GM11168 (cell line): ENCODE data around the gene CACNA1E.

Experiments used
- in situ Hi-C: fragments of 300-500 bp; cut with MboI; formaldehyde crosslinking; loops from one replicate; pipeline ENCODE4 v1.12.0; 2022; ENCODE audit warnings: low sequenced_read_pairs; ENCODE audit not compliant: unreplicated experiment

Gene CACNA1E

GRCh38 chr1:181742426-181742825 lies 259.1 kb downstream of the CACNA1E start:
- in situ Hi-C loops: no loop called here

DNA sequence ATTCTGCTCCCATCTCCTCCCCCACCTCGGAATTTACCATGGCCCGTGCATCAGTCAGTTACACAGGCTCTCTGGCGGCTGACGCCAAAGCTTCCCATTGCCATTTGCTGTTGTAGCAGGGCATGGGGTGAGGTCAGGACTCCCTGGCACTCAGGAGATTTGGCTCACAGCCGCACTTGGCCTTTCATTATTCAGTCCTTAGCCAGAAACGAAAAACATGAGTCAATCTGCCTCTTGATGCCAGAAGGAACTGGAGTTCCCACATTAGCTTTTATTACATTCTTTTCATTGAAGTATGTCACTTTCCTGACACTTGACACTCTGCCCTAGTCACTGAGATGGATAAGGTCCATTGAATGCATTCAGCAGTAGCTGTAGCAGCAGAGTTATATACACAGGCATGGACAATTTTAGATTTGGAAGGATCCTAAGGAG lies 260.6 kb downstream of the CACNA1E start:
- in situ Hi-C loops: no loop called here

- in situ Hi-C loops: no loop called here
Observed at GRCh38 chr1:181746224-181746623, 262.9 kb downstream of the CACNA1E start.

DNA sequence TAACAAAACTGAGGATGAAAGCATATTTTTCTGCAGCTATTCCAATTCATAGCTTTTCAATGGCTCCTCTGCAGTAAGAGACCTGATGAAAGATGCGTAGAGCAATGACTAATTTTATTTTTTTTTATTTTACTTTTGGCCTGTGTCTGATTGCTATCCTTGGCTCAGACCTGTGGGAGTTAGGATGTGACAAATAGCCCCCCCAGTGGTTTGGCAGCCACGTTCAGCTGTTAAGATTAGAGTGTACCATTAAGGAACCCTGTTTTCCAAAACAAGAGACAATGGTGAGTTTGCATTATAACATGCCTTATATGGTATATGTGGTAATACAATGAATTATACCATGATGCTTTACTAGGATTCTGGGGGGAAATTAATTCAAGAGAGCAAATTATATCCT lies 264.7 kb downstream of the CACNA1E start:
- in situ Hi-C loops: no loop called here

DNA sequence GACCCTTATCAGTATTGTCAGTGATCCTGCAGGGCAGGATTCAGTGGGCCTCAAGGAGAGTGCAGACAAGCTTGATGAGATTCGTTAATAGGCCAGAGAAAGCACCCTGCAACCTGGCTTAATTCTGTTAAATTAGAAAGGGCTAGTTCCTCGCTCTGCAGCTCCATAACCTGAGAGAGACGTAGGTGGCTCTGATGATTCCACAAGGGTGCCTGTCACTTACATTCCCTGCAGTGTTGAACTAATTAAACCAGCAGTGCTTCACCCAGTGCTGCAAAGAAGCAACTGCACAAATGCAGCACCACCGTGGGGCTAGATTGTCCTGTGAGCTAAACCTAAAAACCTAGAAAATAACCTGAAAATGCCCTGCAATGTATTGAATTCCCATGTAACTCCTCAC lies 270.8 kb downstream of the CACNA1E start:
- in situ Hi-C loops: no loop called here

DNA sequence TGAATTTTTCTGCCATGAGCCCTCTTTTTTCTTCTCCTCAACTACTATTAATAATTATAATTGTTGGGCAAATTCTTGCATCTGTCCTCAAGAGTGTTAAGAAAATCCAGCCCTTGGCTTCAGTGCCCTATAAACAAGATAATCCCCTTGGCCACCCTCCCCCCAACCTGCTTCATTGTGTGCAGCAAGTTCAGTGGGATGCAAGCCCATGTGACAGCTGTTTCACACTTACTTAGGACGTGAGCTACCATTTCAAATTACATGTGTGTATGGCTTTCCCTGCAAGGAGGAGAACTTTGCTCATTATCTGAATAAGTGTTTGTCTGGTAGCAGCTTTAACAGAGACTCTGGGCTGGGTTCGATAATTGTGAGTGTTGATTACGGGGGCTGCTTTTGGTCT lies 276.2 kb downstream of the CACNA1E start:
- in situ Hi-C loops: no loop called here

GRCh38 chr1:181763736-181764135 lies 280.4 kb downstream of the CACNA1E start:
- in situ Hi-C loops: no loop called here

- in situ Hi-C loops: no loop called here
Observed at GRCh38 chr1:181765451-181766026, 282.2 kb downstream of the CACNA1E start.

- in situ Hi-C loops: no loop called here
Observed at GRCh38 chr1:181767001-181767708, 283.8 kb downstream of the CACNA1E start.

DNA sequence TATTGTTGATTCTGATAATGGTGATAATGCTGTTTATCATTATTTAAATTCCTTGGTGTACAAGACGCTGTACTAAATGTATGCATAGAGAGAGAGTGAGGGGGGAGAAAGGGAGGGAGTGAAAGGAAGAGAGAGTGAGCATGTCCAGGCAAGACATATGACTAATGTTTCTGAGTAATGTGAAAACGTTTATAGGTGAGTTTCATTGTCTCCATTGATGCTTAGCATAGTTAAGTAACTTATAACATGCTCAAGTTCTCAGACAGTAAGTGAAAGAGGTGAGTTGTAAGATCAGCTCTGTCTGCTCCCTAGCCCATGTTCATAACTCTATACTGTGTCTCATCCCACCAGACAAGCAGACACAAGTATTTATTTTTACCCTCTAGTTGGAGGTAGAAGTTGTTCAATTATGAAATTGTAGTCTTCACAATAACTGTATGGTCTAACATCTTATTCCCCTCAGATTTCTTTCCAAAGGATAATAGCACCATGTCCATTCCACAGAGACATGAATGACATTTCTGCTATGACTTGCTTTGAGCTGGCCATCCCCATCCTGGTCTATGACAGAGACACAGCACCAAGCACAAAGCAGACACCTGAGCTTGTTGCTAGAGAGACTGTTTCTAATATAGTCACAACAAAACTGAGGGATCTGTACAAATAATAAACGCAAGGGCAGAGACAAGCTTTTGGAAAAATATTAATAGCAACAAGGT lies 285.1 kb downstream of the CACNA1E start:
- in situ Hi-C loops: no loop called here

DNA sequence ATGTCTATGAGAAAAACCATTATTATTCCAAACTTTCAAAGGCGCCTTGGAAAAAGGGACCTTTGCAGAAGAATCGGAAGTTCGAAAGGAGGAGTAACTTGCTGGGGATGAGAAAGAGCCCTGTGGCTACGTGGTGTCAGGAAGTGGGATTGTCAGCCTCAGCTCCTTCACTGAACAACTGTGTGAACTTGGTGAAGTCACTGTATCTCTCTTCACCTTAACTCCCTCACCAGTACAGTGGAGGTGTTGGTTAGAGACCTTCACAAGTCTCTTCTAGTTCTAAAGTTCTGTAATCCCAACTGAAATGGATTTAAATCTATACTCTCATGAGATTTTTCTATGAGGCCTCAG lies 285.6 kb downstream of the CACNA1E start:
- in situ Hi-C loops: no loop called here

DNA sequence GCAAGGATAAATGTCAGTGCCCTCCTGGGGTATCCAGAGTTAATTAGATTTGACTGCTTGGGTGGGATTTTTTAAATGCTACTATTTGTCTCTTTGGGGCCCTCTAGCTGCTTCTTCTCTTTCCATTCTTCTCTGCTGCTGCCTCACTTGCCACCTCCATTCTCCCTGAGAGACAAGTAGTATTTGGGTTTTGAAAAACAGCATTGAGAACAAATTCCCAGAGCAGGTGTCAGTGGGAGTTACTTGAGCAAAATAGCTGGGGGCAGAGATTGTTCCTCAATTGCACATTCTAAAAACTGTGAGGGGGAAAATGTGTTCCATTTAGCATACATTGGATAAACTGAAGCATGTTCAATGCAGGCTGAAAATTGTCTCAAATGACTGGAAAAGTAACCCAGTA lies 286.5 kb downstream of the CACNA1E start:
- in situ Hi-C loops: no loop called here

DNA sequence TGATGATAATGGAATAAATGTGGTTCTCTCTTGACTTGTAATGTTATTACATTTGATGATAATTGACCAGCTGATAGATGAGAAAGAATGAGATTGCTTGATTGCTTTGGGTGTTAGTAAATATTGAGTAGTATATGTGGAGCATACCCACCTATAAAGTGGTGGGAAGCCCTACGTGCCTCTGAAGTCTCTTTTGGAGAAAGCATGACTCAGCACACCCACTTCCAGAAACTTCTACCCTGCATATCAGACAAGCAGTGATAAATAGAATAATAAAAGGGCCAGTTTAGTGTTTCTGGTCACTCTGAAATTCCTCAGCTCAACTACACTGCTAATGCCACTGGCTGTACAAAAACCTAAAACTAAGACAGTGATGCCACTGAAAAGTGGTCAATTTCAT lies 289.4 kb downstream of the CACNA1E start:
- in situ Hi-C loops: no loop called here

GRCh38 chr1:181776044-181776443 lies 292.7 kb downstream of the CACNA1E start:
- in situ Hi-C loops: no loop called here

DNA sequence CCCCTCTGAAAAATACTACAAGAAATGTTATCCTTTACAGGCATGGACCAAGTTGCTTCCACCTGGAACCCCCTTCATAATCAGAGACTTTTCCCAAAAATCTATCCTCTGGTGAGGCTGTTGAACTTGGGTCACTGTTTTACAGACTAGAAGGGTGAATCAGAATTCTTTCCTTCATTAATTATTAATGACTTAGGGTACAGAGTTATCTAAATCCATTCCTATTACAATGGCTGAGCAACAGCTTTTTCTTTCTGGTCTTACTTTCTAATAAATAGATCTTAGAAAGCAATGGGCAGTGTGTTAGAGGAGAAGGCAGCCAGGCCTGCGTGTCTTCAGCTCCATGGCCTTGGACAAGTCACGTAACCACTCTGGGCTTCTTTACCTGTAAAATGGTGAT lies 294.0 kb downstream of the CACNA1E start:
- in situ Hi-C loops: no loop called here

DNA sequence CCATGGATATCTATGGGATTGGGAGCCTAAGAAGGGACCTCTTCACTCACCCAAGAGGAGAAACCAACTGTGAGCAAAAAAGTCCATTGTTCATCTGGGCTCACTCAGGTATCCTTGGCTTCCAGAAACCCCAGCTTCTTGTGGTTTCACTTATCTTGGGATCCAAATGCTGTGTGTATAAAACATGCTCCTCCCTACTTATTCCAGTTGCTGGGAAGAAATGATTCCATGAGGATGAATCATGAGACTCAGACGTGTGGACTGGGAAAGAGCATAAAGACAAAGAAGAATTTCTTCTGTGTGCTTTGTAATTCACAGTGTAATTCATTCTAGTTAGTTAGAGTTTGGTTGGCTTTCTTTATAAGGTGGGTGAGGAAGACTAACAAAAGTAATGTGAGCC lies 294.5 kb downstream of the CACNA1E start:
- in situ Hi-C loops: no loop called here

- in situ Hi-C loops: no loop called here
Observed at GRCh38 chr1:181778640-181779260, 295.4 kb downstream of the CACNA1E start.

- in situ Hi-C loops: no loop called here
Observed at GRCh38 chr1:181779343-181779742, 296.0 kb downstream of the CACNA1E start.

- in situ Hi-C loops: no loop called here
Observed at GRCh38 chr1:181783208-181783607, 299.9 kb downstream of the CACNA1E start.

DNA sequence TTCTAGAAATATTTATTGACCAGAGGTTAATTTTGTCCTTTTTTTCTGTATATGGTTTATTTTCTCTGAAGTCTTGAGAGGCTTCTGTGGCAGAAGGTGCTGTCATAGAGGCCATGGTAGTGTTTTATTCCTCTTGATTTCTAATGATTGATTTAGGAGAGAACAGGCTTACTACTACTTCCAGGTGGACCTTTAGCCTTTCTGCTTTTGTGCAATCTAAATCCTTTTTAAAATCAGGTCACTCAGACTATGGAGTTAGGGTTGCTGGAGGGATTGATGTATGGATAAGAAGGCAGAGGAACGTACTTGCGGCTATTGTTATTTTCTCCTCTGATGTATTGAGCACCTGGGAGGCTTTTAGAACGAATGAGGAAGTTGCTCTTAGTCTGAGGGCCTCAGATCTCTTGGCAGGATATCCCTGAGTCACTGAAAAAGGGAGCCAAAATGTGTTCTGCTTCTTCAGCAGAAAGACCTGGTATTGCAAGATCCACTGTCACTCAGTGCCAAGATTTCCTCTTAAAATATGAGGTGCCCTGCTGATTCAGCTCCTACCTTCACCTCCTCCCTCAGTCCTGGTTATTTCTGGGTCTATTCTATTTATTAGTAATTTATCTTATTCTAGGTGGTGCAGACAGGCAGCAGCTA lies 300.8 kb downstream of the CACNA1E start:
- in situ Hi-C loops: no loop called here

DNA sequence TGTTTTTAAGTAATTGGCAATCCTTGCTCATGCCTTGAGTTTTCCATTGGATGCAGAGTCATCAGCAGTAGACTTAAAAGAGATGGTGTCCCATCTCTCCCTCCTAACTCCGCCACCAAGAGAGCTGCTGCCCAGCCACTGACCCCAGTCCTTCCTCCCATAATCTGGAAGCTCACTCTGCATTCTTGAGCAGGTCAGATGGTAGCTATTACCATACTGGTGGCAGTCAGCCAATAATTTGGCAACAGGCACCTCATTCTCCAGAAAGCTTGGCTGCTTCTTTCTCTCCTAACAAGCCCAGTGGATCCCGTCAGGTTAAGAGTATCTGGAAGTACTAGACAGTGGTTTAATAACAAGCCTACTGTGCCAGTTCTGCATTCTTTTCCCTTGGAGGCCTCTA lies 306.1 kb downstream of the CACNA1E start:
- in situ Hi-C loops: no loop called here
